ENCODE measurements around the gene ZNF827.

The ZNF827 gene

GRCh38 chr4:145871209-145871608, 67.4 kb downstream of the ZNF827 start:
- H3K9ac ChIP-seq (ENCODE audit: low read depth, low read length, poor library complexity, severe bottlenecking), result no peak overlapping the region
- H3K79me2 ChIP-seq (ENCODE audit: insufficient read depth, low read length), result peaks cover 23% of the 10 kb centered on the region; the same call in 1 of the 2 replicates
- H3K9me3 ChIP-seq (ENCODE audit: insufficient read depth, low read depth, low read length), result no peaks in the 10 kb centered on the region
- no peaks in the 10 kb centered on the region for H3K27me3 ChIP-seq (ENCODE audit: insufficient read depth, low read length, poor library complexity, severe bottlenecking)
- peaks cover 53% of the 10 kb centered on the region for H3K36me3 ChIP-seq (ENCODE audit: insufficient read depth, low read length)
- peaks cover 8% of the 10 kb centered on the region for H4K20me1 ChIP-seq (ENCODE audit: insufficient read depth, low read length, poor library complexity, severe bottlenecking)
- H2AFZ ChIP-seq (ENCODE audit: low read length), result no peak overlapping the region
- 0 out of 2 replicates have a peak, but pooled peaks cover 3% of the 10 kb centered on the region for H3F3A ChIP-seq (ENCODE audit: low read depth)
- TF ChIP-seq EZH2phosphoT487 (IDR thresholded peaks at IDR 0.05; ENCODE audit: borderline replicate concordance), result no peak
- no peak for TF ChIP-seq CTCF (conservative IDR thresholded peaks at IDR 0.05; ENCODE audit: low read length)
- peaks cover 14% of the 10 kb centered on the region for H3K4me1 ChIP-seq (ENCODE audit: insufficient read depth, low read length, poor library complexity, severe bottlenecking)
- H3K4me2 ChIP-seq (ENCODE audit: low read depth, low read length, poor library complexity, severe bottlenecking), result peak overlapping the region; percentile 4
- no peak overlapping the region for H3K4me3 ChIP-seq (ENCODE audit: low read length, poor library complexity, severe bottlenecking)
- no peaks in the 10 kb centered on the region for H3K9me2 ChIP-seq (replicated peaks; ENCODE audit: low read depth, low read length)

GRCh38 chr4:145870155-145871020, 68.2 kb downstream of the ZNF827 start:
- Histone ChIP-seq H3K9ac (ENCODE audit: low read depth, low read length, poor library complexity, severe bottlenecking) (no peak overlapping the region), H3K9me2 (replicated peaks; ENCODE audit: low read depth, low read length) (no peaks in the 10 kb centered on the region), H3K9me3 (ENCODE audit: insufficient read depth, low read depth, low read length) (no peaks in the 10 kb centered on the region), H2AFZ (ENCODE audit: low read length) (no peak overlapping the region), H3K27me3 (ENCODE audit: insufficient read depth, low read length, poor library complexity, severe bottlenecking) (no peaks in the 10 kb centered on the region), H4K20me1 (ENCODE audit: insufficient read depth, low read length, poor library complexity, severe bottlenecking) (peaks cover 8% of the 10 kb centered on the region), H3K36me3 (ENCODE audit: insufficient read depth, low read length) (peaks cover 51% of the 10 kb centered on the region; the same call in 1 of the 2 replicates), H3K79me2 (ENCODE audit: insufficient read depth, low read length) (peaks cover 26% of the 10 kb centered on the region; the same call in 1 of the 2 replicates), H3K4me2 (ENCODE audit: low read depth, low read length, poor library complexity, severe bottlenecking) (no peak overlapping the region), H3F3A (ENCODE audit: low read depth) (0 out of 2 replicates have a peak, but pooled peaks cover 3% of the 10 kb centered on the region), H3K4me3 (ENCODE audit: low read length, poor library complexity, severe bottlenecking) (no peak overlapping the region), H3K4me1 (ENCODE audit: insufficient read depth, low read length, poor library complexity, severe bottlenecking) (peaks cover 20% of the 10 kb centered on the region)
- TF ChIP-seq EZH2phosphoT487 (IDR thresholded peaks at IDR 0.05; ENCODE audit: borderline replicate concordance), result no peak
- TF ChIP-seq CTCF (conservative IDR thresholded peaks at IDR 0.05; ENCODE audit: low read length), result no peak

DNA sequence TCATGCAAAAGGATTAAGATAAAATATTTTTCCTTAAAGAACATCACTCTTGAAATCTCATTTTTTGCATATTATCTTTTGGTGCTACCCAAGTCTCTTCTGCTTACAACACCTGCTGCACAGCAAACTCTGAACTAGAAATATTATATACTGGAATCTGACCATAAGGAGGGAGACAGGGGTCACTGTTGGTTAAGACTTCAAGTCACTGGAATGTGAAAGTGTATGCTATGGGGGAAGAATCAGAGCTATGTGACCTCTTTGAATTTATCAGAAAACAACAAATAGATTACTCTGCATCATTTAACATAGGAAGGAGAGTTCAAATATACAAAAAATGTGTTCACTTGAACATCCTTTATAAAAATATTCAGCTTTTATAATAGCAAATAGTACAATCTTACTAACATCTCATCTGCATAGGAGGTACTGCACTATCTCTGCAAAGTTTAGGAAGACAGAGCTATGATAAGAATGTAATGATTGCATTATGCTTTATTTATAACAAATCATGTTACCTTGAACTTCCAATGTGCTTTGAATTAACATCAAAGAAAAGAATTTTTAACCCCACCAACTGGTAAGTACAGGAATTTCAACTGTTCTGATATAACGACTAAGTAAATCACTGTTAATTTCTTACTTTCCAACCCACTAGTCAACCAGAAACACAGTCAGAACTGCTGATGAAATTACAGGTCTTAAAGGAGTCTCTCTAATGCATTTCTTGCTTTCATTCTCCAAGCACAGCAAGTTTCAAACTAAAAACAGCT, 69.8 kb downstream of the ZNF827 start:
- no peak overlapping the region for H2AFZ ChIP-seq (ENCODE audit: low read length)
- H3K4me2 ChIP-seq (ENCODE audit: low read depth, low read length, poor library complexity, severe bottlenecking), result no peak overlapping the region
- peaks cover 22% of the 10 kb centered on the region for H3K4me1 ChIP-seq (ENCODE audit: insufficient read depth, low read length, poor library complexity, severe bottlenecking)
- H3K9me2 ChIP-seq (replicated peaks; ENCODE audit: low read depth, low read length), result no peaks in the 10 kb centered on the region
- H3K9me3 ChIP-seq (ENCODE audit: insufficient read depth, low read depth, low read length), result no peaks in the 10 kb centered on the region
- H3K4me3 ChIP-seq (ENCODE audit: low read length, poor library complexity, severe bottlenecking), result no peak overlapping the region
- no peaks in the 10 kb centered on the region for H3K27me3 ChIP-seq (ENCODE audit: insufficient read depth, low read length, poor library complexity, severe bottlenecking)
- peaks cover 36% of the 10 kb centered on the region for H3K79me2 ChIP-seq (ENCODE audit: insufficient read depth, low read length)
- H3K36me3 ChIP-seq (ENCODE audit: insufficient read depth, low read length), result peaks cover 47% of the 10 kb centered on the region; the same call in 1 of the 2 replicates
- TF ChIP-seq EZH2phosphoT487 (IDR thresholded peaks at IDR 0.05; ENCODE audit: borderline replicate concordance) (no peak), CTCF (conservative IDR thresholded peaks at IDR 0.05; ENCODE audit: low read length) (peak; percentile 52)
- no peak overlapping the region for H3K9ac ChIP-seq (ENCODE audit: low read depth, low read length, poor library complexity, severe bottlenecking)
- peaks cover 8% of the 10 kb centered on the region for H4K20me1 ChIP-seq (ENCODE audit: insufficient read depth, low read length, poor library complexity, severe bottlenecking)
- 0 out of 2 replicates have a peak, but pooled peaks cover 3% of the 10 kb centered on the region for H3F3A ChIP-seq (ENCODE audit: low read depth)

Data from Loucy (cell line).